Brain pericyte (primary cell): ENCODE results near the gene STX16.

ENCODE experiments used
- DNase-seq: peaks from one replicate; pipeline ENCODE4 v3.0.0-alpha.2; 2012; ENCODE audit warnings: low read depth, low spot score

Gene STX16

GRCh38 chr20:58675641-58676040, 24.6 kb downstream of the STX16 start:
- no peak for DNase-seq

- no peak for DNase-seq
These were observed 25.1 kb downstream of the STX16 start for GRCh38 chr20:58676161-58676560.

- DNase-seq = no peak
These were observed 26.1 kb downstream of the STX16 start for GRCh38 chr20:58677079-58677604.

GRCh38 chr20:58677808-58678207, 26.7 kb downstream of the STX16 start:
- no peak for DNase-seq

GRCh38 chr20:58678806-58679205, 27.7 kb downstream of the STX16 start:
- DNase-seq = no peak

- no peak for DNase-seq
These were observed 31.8 kb downstream of the STX16 start for GRCh38 chr20:58682656-58683531.

GRCh38 chr20:58684291-58684690, 33.2 kb downstream of the STX16 start:
- no peak for DNase-seq

GRCh38 chr20:58685988-58686387, 34.9 kb downstream of the STX16 start:
- DNase-seq = no peak

GRCh38 chr20:58688414-58688813, 37.3 kb downstream of the STX16 start:
- DNase-seq = no peak

- no peak for DNase-seq
These were observed 37.8 kb downstream of the STX16 start for GRCh38 chr20:58688840-58689239.

GRCh38 chr20:58690396-58691135, 39.5 kb downstream of the STX16 start:
- no peak for DNase-seq

GRCh38 chr20:58691773-58692578, 40.9 kb downstream of the STX16 start:
- no peak for DNase-seq

- no peak for DNase-seq
These were observed 41.6 kb downstream of the STX16 start, which contains the start of gene NPEPL1 for GRCh38 chr20:58692579-58693225. NPEPL1 (plus strand) TSS chr20:58692800; CDS start chr20:58692901, 101 bp downstream.

GRCh38 chr20:58693226-58694006, 42.3 kb downstream of the STX16 start:
- no peak for DNase-seq

GRCh38 chr20:58694241-58695083, 43.4 kb downstream of the STX16 start:
- no peak for DNase-seq

GRCh38 chr20:58695084-58695722, 44.1 kb downstream of the STX16 start:
- DNase-seq = no peak

GRCh38 chr20:58695895-58696375, 44.9 kb downstream of the STX16 start:
- DNase-seq = no peak

GRCh38 chr20:58696411-58696961, 45.4 kb downstream of the STX16 start:
- no peak for DNase-seq
